Stimulated activated CD4-positive, alpha-beta T cell treated with anti-CD3 and anti-CD28 coated beads, TNF-alpha, amount 100 ng/mL, for 1 hour (primary cell): ENCODE data around the gene NFAT5.
"Not testable (repeated sequence)": the region's sequence is repeated elsewhere in the genome, so short reads cannot be mapped to it uniquely, and the experiment has no call there.

Experiments used
- DNase-seq, 3 donors: peaks; one replicate each; pipeline ENCODE4 v3.0.0-alpha.2; 2020; ENCODE audit warnings: low read depth in 3 of 3, low spot score in 1 of 3

Gene NFAT5

DNA sequence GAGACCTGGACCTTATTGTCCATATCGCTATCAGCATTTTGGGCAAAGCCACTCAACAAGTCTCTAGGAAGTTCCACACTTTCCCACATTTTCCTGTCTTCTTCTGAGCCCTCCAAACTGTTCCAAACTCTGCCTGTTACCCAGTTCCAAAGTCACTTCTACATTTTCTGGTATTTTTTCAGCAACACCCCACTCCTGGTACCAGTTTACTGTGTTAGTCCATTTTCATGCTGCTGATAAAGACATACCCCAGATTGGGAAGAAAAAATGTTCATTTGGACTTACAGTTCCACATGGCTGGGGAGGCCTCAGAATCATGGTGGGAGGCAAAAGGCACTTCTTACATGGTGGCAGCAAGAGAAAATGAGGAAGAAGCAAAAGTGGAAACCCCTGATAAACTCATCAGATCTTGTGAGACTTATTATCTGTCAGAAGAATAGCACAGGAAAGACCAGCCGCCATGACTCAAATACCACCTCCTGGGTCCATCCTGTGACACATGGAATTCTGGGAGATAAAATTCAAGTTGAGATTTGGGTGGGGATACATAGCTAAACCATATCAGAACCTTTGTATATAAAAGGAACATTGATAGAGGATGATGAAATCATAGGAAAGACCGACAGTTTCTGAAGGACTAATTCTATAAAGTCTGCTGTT is 71.6 kb downstream of the NFAT5 start:
- DNase-seq, result not testable (repeated sequence)

DNA sequence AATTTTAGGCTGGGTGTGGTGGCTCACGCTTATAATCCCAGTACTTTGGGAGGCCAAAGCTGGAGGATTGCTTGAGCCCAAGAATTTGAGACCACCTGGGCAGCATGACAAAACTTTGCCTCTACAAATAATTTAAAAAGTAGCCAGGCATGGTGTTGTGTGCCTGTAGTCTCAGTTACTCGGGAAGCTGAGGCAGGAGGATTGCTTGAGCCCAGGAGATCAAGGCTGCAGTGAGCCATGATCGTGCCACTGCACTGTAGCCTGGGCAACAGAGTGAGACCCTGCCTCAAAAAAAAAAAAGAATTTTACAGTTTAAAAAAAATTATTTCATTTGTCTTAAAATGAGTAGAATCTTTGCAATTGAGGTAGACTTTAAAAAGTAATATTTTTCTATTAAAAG is 78.2 kb downstream of the NFAT5 start:
- DNase-seq, result not testable (repeated sequence)

DNA sequence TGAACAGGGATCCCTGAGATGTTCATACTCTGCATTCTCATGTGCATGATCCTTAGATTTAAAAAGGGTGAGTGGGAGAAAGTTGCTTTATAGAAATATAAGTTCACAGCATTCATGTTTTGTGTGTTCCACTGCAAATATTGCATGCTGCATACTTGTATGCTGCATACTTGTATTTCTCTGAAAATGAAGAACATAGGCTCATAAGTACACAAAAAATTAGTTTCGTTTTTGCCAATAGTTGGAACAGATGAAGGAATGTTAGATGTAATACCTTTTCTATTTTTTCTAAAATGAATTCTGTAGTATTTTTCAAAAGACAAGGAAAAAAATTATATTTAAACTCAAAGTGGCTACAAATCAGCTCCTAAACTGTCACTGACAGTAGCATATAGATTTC is 79.0 kb downstream of the NFAT5 start:
- no peak for DNase-seq

DNA sequence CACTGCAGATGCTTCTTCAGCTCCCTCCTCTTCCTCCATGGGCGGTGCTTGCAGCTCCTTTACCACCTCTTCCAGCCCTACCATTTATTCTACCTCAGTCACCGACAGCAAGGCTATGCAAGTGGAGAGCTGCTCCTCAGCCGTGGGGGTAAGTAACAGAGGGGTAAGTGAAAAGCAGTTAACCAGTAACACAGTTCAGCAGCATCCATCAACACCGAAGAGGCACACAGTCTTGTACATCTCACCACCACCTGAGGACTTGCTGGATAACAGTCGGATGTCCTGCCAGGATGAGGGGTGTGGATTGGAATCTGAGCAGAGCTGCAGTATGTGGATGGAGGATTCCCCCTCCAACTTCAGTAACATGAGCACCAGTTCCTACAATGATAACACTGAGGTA is 81.3 kb downstream of the NFAT5 start:
- no peak for DNase-seq

DNA sequence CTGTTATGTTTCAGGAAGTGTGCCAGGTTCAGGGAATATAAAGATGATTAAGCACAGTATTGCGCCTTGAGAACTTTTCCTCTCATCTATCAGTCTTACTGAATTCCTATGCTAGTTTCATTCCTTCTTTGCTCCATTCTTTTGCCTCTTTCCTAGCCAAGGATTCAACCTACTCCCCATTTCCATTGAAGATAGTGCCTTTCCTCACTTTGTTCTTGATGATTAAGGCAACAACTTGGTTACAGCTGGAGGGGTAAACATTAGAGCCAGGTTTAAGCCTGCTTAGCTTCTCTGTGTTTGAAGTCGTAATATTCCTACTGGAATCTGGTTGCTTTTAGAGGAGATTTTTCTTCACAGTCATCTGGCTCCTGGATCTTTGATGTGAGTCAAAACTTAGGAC is 85.5 kb downstream of the NFAT5 start:
- DNase-seq, result no peak

DNA sequence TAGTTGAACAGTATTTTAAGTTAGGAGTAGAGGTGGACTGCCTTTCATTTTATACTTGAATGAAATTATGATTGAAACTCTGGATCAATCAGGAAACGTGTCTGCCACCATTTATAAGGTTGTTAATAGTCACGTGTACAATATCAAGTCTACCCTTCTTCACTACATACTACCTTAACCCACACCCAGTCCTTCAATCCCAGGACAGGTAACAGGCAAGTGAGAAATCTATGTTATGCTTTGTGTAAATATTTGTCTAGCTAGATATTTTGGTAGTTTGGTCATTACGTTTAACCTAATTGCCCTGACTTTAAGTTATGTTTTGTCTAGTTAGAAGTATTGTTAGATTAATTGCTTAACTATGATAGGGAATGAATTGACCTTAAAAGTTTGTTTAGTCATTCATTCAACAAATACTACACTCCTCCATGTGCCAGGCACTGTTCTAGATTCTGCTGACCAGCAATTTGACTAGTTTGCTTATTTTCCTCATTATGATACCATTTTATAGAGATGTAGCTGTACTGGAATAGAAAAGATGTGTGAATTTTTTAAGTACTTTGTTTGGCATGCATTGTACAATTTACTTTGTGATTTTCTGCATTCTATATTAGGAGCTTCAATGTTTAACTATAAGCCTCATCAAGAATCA is 88.6 kb downstream of the NFAT5 start:
- no peak for DNase-seq

DNA sequence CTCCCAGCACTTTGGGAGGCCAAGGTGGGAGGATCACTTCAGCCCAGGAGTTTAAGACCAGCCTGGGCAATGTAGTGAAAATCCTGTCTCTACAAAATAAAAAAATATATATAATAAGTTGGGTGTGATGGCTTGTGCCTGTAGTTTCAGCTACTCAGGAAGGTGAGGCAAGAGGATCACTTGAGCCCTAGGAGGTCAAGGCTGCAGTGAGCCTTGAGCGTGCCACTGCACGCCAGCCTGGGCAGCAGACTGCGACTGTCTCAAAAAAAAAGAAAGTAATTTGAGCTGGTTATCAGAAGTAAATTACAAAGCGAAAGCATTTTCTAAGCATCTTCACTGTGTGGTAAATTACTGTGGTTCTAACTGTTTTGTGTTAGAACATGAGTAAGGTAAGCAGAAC is 94.4 kb downstream of the NFAT5 start:
- no peak for DNase-seq

DNA sequence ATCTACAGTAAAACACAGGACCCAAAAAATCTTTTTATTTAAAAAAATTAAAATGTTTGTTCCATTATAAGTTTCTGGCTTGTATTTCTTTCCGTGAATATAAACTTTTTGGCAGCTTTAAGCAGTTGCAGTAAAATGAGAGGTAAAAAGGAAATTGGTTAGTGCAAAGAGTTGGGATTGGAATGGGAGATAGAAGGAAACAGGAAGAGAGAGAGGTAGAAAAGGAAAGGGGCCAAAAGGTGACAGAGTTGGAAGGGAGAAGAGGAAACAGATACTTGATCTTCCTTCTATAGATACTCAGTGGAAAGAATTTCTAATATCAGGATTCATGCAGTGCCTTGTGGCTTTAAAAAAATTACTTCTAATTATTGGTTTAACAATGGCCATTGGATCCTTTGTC is 97.1 kb downstream of the NFAT5 start:
- no peak for DNase-seq

DNA sequence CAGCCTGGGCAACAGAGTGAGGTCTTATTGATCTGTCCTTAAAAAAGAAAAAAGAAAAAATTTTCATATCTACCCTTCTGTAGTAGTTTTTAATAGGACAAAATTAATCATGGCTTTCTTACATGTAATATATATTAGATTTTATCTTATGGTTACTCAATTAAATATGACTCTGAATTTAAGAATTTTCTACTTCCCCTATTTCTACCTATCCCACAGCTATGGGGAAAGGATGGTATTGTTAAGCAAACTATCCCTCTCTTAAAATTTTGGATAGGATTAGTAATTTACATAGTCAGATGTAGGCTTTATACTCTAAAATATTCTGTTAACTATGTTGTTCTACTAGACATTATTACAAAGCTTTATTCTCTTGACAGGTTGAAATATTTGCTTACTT is 98.1 kb downstream of the NFAT5 start:
- no peak for DNase-seq

DNA sequence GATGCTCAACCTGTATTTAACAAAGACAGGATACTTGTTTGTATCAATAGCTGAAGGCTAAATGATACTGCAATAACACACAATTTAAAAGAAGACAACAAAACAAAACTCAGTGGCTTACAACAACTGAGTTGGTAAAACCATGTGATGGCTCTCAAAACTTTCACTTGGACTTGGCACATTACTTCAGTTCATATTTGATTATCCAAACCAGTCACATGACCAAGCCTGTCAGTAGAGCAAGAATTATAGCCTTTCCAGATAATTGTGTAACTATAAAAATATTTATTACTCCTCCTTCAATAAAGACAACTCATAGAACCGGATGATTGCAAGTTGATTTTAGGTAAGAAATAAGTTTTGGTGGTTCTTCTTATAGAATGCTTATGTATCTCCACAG is 103.8 kb downstream of the NFAT5 start:
- no peak for DNase-seq

DNA sequence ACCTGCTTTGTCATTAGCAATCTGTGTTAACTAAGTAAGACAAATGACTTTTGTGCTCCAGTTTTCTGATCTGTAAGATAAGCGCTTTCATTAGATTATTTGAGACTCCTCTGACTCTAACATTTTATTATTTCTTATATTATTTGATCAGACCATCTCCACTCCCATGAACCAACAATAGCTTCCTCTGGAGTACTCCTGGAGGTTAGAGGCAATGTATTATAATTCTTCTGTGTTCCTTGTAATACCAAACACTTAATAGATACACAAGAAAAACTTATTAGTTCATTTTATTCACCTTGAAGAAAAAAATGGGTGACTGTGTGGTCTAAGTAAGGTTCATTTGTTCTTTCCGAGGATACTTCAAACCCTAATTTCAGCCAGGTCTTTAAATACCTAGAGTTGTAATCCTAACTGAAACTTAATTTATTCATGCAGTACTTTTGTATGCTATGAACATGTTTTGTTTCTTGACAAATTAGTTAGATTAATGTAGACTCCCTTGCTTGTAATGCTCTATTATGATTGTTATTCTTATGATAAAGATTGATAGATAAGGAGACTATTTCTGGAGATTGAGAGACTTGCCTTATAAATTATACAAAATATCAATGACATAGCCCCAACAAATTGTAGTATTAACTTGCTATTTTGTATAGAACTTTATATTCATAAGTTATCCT is 106.7 kb downstream of the NFAT5 start:
- no peak for DNase-seq

DNA sequence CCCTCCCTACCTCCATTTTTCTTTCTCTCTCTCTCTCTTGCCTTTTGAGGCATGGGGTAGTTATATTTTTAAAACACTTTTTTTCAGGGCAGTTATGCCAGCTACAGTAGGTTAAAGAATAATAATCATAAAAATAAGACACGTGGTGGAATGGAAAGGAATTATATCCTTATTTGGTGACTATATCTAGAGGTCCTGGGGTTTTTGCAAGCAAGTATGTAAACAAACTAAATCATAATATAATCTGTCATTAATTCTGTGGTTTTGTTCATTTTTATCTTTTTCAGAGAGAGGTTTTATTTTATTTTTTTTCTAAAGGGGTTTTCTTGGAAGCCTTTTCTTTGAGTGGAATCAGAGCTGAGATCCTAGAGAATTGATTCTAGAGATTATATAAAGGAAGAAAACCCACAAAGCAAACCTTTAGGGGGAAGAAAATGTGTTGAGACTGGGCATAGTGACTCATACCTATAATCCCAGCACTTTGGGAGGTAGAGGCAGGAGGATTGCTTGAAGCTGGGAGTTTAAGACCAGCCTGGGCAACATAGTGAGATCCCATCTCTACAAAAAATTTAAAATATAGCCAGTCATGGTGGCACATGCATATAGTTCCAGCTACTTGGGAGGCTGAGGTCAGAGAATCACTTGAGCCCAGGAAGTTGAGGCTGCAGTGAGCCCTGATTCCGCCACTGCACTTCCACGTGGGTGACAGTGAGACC is 107.4 kb downstream of the NFAT5 start:
- no peak for DNase-seq

DNA sequence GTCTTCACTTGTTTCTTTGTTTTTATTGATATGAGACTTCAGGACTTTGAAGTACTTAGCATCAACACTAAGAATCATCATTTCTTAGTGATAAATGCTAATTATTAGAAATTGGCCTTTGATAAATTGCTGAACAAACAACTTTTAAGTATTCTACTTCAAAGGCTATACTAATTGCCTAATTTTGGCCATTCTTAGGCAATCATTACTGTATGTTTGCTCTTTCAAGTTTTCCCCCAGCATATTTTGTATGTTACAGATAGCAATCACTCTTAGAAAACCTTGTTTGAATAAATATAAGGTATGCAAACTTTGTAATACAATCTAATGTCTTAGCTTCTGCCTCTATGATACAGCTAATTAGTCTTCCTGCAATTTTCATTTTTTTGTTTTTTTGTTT is 114.6 kb downstream of the NFAT5 start:
- DNase-seq, result no peak

DNA sequence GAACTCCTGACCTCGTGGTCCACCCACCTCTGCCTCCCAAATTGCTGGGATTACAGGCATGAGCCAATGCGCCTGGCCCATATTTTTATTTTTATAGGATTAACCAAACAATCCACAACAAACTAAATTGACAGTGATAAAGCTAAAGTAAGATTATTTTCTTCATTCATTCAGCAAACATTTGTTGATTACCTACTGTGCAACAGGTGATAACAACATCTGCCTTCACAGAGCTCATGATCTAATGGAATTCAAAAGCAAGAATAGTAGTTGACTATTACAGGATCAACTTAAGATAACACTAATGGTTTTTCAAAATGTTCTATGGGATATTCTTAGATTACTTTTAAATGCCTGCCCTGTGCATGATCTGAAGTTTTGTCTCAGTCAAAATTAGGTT is 122.8 kb downstream of the NFAT5 start:
- DNase-seq, result no peak

DNA sequence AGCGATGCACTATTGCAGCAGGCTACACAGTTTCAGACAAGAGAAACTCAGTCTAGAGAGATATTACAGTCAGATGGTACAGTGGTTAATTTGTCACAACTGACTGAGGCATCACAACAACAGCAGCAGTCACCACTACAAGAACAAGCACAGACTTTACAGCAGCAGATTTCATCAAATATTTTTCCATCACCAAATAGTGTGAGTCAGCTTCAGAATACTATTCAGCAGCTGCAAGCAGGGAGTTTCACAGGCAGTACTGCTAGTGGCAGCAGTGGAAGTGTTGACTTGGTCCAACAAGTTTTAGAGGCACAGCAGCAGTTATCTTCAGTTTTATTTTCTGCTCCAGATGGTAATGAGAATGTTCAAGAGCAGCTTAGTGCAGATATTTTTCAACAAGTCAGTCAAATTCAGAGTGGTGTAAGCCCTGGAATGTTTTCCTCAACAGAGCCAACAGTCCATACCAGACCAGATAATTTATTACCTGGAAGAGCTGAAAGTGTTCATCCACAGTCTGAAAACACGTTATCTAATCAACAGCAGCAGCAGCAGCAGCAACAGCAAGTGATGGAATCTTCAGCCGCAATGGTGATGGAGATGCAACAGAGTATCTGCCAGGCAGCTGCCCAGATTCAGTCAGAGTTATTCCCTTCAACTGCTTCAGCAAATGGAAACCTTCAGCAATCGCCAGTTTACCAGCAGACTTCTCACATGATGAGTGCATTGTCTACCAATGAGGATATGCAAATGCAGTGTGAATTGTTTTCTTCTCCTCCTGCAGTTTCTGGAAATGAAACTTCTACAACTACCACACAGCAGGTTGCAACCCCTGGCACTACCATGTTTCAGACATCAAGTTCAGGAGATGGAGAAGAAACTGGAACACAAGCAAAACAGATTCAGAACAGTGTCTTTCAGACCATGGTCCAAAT is 126.5 kb downstream of the NFAT5 start:
- no peak for DNase-seq

DNA sequence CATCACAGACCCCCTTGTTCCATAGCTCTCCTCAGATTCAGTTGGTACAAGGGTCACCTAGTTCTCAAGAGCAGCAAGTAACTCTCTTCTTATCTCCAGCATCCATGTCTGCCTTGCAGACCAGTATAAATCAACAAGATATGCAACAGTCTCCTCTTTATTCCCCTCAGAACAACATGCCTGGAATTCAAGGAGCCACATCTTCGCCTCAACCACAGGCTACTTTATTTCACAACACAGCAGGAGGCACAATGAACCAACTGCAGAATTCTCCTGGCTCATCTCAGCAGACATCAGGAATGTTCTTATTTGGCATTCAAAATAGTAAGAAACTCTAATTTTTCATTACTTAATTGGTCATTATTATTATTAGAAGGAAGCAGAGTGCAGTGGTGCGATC is 128.2 kb downstream of the NFAT5 start:
- no peak for DNase-seq

DNA sequence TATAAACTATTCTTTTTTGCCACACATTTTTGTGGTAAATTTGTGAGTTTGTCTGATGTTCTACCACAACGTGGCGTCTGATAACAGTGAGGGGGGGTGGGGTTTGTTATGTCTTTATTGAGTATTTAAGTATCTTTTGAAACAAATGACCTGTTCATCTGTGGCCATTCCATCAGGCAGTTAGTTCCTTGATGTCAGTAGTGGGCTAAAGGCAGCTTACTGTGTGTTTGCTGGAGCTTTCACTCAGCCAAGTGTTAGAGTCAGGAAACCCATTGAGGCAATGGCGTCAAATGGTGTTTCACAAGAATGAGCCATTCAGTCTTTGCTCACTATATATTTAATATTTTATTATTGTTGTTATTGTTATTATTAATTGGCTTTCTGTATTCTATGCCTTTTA is 132.6 kb downstream of the NFAT5 start:
- no peak for DNase-seq

DNA sequence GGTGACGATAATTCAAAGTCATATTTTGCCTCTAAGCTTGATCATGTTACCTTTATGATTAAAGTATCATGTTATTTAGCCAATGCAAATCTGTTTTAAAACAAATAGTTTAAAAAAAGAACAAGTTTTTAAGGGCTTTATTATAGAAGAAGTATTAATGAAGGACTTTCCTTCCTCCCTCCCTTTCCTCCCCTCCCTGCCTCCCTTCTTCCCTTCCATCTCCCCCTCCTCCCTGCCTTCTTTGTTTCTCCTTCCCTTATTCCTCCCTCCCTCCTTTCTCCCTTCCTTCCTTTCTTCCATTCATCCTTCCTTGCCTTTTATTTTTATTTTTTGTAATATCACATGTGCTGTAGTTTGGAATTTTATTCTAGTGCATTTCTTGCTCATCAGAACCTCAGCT is 134.1 kb downstream of the NFAT5 start:
- no peak for DNase-seq

DNA sequence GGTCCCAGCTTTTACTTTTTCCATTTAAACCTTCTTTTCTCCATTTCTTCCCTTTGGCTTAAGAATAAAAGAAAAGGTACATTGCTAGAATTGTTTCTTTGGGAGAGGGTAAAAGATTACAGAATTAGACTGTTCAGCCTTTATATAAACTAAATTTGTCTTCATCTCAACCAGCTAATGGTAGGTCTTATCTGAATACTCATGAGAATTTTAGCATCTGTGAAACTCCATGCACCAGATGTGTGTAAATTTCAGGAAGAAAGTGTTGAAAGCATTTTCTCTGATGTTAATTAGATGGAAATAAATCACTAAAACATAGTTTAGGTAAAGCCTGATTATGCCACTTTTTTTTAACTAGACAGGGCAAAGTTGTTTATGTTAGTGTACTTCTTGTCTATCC is 135.7 kb downstream of the NFAT5 start:
- DNase-seq, result no peak

DNA sequence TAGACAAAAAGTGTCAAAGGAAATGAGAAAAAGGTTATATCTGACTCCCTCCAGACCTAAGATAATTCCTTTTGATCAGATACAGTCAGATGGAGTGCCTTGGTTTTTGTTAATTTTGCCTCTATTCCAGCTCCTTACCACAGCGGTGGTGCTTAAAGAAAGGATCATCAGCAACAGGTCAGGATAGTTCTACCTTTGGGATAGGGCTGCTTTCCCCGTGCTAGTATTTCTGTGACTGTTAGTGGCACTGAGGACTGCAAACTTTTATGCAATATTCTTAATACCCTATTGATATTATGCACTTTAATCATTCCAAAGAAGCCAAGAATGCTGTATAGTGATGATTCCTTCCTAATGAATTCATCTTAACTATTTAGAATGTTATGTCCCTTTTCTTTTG is 136.1 kb downstream of the NFAT5 start:
- DNase-seq, result no peak

DNA sequence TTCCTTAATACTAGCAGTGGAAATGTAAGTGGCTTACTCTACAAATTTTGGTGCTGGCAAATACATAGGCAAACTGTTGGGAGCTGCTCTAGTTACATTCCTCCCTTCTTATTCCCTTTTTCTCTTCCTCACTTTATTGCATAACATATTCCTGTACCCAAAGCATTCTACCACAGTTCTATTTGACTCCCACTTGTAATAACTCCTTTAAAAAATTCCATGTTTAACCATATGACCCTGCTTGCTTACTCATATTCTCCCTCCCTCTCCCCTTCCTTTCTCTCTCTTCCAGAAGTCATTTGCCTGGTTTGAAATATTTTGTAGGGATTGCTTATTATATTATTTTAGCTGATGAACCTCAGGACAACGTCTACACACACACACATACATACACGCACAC is 137.9 kb downstream of the NFAT5 start:
- no peak for DNase-seq
